H1 (cell line): ENCODE measurements around the gene ADARB2. TPM values are rescaled to one million over a fixed set of nuclear protein-coding genes. Genes with fewer than 3 reads are reported as not detected.

Source experiments
- BACH1 ChIP-seq: IDR thresholded peaks from 2 replicates; pipeline ENCODE4 v1.6.1; 2012; ENCODE audit warnings: low read length, improper control_type of control experiment
- GABPA ChIP-seq: IDR thresholded peaks from 2 replicates; pipeline ENCODE4 v1.6.1; 2011; ENCODE audit warnings: mild to moderate bottlenecking, low read length, moderate library complexity, borderline replicate concordance; ENCODE audit not compliant: insufficient read depth
- HDAC2 ChIP-seq, 2 experiments: fragments of 300-600 bp in 1 of 2; sonication (generic) in 1 of 2; IDR thresholded peaks; 2 replicates each; pipeline ENCODE4 v1.6.1; 2011 to 2012; ENCODE audit warnings: low read depth in 2 of 2, low read length in 2 of 2, mild to moderate bottlenecking in 2 of 2, moderate library complexity in 2 of 2, borderline replicate concordance in 1 of 2, inconsistent platforms in 1 of 2
- polyA plus RNA-seq, 7 experiments: library from polyadenylated mRNA; depleted of rRNA in 3 of 7; stranded (reverse) in 5 of 7; unstranded in 2 of 7; fragments of >200 nt in 5 of 7; fragments of 200-250 nt in 2 of 7; gene quantifications; 1 replicate in 5 of 7; 2 replicates in 1 of 7; 4 replicates in 1 of 7; pipeline versions ENCODE4 v1.2.1 to v1.2.3, GENCODE V29; 2011 to 2013; ENCODE audit warnings: missing spikeins in 2 of 7, mixed read lengths in 2 of 7
- total RNA-seq: library from RNA; stranded (reverse); fragmentation: NEBNext Ultra II Directional; extraction: Animal tissue kit (Norgen Biotek cat#: 25700); gene quantifications from 2 replicates; pipeline ENCODE4 v1.2.1, GENCODE V29; 2021
- TF ChIP-seq, protein P1 (sequence below), 3 experiments: IDR thresholded peaks; 1 replicate in 2 of 3; 2 replicates in 1 of 3; pipeline versions ENCODE4 v1.5.1 to v1.6.1; 2011; ENCODE audit warnings: low read length in 3 of 3, mild to moderate bottlenecking in 3 of 3, inconsistent platforms in 2 of 3, low read depth in 1 of 3, moderate library complexity in 1 of 3; ENCODE audit not compliant: insufficient read depth in 1 of 3; ENCODE audit errors: control extremely low read depth in 1 of 3
- TF ChIP-seq, protein P2 (sequence below): IDR thresholded peaks from 2 replicates; pipeline ENCODE4 v1.6.1; 2012; ENCODE audit warnings: inconsistent platforms

Gene ADARB2
- total and polyA plus RNA-seq, 2 of the 8 experiments (the other 6 are each of a cell fraction or from before 2014, with no cell fraction given) = 2.2 to 2.8 TPM

DNA sequence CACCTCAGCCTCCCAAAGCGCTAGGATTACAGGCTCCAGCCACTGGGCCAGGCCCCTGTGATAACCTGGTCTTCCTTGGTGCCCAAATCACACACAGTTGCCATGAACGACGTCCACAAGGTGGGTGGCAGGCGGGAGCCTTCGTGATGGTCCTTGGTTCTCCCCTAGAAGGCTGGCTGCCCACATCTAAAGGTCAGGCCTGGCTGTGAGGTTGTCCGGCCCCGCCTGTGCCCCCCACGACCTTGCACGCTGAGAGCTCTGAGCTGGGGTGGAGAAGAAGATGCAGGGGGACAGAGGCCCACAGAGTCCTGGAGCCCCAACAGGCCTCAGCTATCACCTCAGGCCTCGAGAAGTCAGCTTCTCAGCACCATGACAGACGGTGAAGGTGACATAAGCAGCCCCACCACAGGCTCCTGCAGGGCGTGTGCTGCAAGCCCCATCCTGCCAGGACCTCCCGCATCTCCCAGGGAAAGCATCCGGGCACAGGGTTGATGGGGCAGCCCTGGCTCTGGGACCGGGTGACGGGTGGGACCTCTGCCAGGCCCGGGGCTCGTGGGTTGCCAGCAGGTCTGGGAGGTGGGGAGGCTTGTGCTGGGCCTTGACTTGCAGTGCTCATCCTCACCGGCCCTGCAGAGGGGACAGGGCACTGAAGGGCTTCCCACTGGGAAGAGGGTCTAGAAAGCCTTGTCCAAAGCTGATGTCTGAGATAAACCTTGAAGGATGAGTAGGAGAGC, 463.8 kb downstream of the ADARB2 start (continued):
- no peak for TF ChIP-seq HDAC2 (IDR thresholded peaks at IDR 0.05; ENCODE audit: borderline replicate concordance in 1 of 2, low read depth in 2 of 2, low read length in 2 of 2)
- no peak for TF ChIP-seq GABPA
- TF ChIP-seq, protein P1, sequence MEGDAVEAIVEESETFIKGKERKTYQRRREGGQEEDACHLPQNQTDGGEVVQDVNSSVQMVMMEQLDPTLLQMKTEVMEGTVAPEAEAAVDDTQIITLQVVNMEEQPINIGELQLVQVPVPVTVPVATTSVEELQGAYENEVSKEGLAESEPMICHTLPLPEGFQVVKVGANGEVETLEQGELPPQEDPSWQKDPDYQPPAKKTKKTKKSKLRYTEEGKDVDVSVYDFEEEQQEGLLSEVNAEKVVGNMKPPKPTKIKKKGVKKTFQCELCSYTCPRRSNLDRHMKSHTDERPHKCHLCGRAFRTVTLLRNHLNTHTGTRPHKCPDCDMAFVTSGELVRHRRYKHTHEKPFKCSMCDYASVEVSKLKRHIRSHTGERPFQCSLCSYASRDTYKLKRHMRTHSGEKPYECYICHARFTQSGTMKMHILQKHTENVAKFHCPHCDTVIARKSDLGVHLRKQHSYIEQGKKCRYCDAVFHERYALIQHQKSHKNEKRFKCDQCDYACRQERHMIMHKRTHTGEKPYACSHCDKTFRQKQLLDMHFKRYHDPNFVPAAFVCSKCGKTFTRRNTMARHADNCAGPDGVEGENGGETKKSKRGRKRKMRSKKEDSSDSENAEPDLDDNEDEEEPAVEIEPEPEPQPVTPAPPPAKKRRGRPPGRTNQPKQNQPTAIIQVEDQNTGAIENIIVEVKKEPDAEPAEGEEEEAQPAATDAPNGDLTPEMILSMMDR (IDR thresholded peaks at IDR 0.05; ENCODE audit: control extremely low read depth in 1 of 3, insufficient read depth in 1 of 3, low read depth in 1 of 3, low read length in 3 of 3) = no peak
- TF ChIP-seq BACH1 = no peak
- TF ChIP-seq, protein P2, sequence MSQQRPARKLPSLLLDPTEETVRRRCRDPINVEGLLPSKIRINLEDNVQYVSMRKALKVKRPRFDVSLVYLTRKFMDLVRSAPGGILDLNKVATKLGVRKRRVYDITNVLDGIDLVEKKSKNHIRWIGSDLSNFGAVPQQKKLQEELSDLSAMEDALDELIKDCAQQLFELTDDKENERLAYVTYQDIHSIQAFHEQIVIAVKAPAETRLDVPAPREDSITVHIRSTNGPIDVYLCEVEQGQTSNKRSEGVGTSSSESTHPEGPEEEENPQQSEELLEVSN = no peak
